Measurements from ENCODE around the gene GALNT16. TPM values are rescaled to one million over a fixed set of nuclear protein-coding genes. Genes with fewer than 3 reads are reported as not detected.

GALNT16 gene
- total RNA-seq, 1 experiment from 2014 or later = 1.7 TPM

DNA sequence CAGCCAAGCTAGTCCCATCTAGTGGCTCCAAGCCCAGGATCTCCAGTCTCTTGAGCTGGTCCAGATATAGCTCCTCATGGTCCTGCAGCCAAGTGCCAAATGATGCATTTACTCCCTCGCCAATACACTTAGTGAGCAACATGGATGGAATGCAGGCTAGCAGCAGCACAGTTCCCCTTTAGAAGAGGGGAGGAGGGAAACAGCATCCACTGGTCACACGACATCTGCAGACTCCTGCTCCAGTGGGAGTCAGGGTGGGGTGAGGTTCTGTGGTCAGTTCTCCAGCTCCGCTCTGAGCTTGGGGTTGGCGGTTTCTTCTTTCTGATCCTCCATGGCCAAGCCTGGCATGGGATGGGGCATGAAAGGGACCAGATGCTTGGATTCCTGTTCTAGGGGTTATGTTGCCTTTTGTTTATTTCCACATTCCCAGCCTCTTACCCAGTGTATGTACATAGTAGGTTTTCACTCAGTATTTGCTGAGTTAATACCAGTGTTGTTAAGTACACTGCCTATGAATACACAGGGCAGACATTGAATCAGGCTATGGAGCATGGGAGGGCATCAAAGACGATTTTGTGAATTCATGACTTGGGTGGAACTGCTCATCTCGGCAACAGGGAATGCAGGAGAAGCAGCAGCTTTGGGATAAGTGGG is 57.3 kb downstream of the GALNT16 start:
- DNase-seq (ENCODE audit: low read depth) = peak; percentile 91

DNA sequence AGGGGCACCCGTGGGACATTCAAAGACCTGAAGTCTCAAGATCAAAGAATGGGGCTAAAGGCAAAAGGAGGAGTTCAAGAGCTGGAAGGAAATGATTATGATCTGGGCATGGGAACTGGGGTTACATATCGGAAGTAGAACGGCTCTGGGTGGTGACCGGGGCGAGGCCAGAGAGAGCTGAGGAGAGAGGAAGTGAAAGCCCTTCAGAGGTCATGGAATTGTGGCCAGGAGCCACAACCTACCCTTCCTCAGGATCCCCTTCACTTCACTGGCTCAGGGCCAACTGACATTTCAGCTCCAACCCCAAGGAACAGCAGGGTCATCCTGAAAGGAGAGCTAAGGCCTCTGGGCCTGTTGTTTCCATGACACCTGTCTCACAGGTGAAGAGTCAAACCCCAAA is 57.8 kb downstream of the GALNT16 start:
- DNase-seq (ENCODE audit: low read depth) = no peak

DNA sequence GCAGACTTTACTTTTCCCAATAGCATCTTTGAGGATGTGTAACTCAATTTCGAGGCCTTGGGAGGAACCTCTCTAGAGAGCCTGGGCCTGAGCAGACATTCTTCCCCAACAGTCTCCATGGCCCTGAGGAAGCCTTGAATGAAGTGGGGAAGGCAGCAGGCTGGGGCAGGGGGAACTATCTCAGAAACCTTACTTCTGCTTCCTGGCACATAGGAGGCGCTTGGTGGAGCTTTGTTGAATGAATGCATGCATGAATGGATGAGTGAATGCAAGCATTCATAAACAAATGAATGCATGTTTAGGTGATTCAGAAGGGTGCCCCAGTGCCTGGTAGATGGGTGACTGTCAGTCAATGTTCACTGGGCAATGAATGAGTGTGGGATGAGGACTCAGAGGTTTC is 58.3 kb downstream of the GALNT16 start:
- no peak for DNase-seq (ENCODE audit: low read depth)

DNA sequence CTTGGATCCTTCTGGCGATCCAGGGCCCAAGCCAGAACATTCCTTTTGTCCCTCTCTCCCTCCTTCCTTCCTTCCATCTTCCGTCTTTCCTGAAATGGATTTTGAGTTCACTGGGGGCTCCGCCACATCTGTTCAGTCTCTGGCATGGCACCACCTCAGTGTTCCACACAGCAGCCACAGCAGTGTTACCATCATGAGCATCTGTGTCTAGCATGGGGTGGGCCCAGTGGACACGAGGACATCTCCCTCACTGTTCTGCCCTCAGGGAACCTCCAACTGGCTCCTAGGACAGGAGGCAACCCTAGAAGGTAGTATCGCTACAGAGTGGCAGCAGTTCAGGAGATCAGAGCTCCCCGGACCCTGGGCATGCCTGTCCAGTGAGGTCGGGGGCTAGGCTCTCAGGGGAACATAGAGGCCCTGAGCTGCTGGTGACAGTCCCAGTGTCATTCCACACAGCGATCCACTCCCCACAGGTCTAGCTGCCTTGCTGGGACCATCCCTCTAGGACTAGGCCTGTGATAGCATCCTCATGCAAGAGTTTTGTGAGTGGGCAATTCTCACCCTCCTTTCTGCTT is 59.0 kb downstream of the GALNT16 start:
- no peak for DNase-seq (ENCODE audit: low read depth)

DNA sequence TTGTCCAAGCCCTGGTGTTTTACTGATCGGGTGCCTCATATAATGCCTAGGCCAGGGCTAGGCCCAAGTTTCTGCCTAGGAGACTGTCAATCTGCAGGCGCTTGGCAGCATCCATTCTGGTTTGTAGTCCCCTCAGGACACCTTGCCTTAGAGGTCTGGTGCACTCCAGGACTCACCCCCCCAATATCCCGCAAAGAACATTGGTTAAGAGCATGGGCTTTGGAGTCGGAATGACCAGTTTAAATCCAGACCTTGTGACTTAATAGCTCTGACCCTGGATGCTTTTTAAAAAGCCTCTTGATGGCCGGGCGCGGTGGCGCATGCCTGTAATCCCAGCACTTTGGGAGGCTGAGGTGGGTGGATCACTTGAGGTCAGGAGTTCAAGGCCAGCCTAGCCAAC is 60.0 kb downstream of the GALNT16 start:
- DNase-seq (ENCODE audit: low read depth) = no peak

DNA sequence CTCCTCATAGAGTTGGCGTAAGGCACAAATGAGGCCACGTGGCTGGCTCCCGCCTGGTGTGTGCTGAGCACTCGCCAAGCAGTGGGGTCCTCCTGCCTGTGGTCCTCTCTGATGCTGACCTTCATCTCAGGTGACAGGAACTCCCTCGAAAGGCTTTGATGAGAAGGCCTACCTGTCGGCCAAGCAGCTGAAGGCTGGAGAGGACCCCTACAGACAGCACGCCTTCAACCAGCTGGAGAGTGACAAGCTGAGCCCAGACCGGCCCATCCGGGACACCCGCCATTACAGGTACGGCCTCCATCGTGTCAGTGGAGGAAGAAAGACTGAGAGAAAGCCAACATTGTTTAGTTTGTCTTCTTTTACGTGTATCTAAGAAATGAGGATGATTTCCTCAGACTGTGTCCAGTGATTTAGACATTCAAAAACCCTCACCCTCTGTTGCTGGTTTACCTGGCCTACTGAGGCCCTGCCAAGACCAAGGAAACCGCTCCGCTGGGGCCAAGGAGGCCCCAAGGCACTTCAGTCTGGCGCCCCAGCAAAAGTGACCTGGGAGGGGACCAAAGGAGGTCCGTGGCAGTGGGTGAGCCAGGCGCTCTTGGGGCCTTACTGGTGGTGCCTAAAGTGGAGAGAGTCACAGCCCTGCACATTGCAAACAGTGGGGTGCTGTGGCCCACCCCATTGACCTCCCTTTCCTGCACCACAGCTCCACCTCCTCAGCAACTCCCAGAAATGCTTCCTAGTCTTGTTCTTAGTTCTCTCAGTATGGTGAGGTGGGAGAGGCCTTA is 60.8 kb downstream of the GALNT16 start:
- no peak for DNase-seq (ENCODE audit: low read depth)

DNA sequence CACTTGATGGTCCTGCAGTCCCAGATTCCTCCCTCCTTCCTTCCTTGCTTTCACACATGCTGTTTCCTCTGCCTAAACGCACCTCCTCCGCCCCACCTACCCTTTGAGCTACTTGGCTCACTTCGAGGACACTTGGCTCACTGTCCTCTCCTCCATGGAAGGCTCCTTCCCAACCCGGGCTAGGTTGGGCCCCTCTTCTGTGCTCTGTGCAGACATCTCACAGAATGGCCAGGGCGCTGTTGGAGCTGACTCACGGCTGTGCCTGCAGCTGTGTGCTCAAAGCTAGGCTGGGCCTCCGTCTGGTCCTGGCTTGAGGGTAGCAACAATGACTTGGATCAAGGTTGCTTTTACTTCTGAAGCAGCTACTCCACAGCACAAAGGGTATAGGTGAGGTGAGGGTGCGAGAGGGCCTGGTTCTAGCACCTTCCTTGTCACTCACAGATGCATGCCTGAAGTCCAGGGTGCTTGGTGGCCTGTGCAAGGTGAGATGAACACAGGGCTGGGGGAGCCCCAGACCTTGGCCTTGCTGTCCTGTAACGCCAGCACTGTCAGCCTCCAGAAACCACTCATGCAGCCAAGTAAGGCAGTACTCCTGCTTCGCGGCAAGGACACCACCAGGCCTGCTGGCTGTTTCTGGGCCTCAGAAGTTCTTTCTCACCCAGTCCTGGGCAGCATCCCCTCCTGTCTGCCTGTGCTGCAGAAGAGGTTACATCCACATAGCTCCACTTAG is 61.8 kb downstream of the GALNT16 start:
- DNase-seq (ENCODE audit: low read depth) = no peak

DNA sequence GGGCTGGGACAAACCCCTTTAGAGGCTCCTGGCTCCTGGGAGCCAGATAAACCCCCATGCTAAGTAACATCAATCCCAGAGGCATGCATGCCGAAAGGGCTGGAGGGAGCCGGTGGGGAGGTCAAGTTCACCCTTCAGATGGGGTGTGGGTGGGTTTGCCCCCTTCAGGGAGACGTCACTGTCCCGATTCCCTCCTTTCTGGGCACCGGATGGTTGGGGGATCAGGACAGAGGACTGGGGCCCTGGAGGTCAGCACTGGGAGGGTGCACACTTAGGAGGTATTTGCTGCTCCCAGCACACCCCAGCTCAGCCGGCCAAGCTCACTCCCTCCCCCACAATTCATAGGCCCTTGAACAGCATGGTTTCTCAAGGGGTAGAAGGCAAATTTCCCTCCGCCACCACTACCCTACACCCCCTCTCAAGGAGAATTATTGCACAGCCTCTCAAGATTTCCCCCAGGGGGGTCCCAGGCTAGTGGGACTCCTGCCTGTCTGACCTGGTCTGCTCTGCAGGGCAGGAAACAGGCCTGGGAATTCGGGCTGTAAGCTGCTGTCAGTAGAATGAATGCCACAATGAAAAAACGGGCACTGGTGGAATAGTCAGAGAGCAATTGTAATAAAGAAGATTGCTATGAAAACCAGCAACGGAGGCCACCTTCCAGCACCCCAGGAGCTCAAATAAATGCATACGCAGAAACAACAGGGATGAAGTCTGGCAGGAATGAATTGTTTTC is 63.5 kb downstream of the GALNT16 start:
- DNase-seq (ENCODE audit: low read depth) = no peak

DNA sequence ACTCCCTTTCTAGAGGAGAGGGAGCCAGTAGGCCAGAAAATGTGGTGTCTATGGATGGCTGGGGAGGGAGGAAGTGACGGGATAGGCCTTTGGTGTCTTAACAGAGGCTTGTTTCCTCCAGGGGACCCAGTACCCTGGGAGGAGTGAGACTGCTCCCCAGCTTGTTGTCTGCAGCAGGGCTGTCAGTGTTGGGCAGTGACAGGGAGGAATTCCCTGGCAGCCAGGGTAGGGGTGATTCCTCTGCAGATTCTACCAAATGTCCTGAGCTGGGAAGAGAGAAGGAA is 64.0 kb downstream of the GALNT16 start:
- DNase-seq (ENCODE audit: low read depth) = no peak

DNA sequence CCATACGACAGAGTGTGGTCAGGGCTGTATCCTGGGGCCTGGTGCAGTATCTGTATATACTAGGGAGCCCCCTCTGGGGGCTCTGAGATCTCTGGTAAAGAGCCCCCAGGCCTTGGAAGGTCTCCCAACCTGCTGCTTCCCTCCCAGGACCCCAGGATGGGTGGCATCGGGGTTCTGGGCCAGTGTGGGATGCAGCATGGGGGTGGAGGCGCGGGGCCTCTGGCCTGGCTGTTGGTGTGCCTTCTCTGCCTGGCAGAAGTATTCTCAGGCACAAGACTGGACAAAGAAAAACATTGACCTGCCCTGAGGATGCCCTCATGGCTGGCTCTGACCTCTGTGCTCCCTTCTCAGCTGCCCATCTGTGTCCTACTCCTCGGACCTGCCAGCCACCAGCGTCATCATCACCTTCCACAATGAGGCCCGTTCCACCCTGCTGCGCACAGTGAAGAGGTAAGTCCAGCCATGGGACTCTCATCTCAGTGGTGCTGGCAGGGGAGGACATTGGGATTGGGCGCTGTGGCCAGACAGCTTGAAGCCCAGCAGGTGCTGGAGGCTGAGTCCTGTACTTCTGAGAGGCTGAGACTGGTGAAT is 64.5 kb downstream of the GALNT16 start:
- no peak for DNase-seq (ENCODE audit: low read depth)

DNA sequence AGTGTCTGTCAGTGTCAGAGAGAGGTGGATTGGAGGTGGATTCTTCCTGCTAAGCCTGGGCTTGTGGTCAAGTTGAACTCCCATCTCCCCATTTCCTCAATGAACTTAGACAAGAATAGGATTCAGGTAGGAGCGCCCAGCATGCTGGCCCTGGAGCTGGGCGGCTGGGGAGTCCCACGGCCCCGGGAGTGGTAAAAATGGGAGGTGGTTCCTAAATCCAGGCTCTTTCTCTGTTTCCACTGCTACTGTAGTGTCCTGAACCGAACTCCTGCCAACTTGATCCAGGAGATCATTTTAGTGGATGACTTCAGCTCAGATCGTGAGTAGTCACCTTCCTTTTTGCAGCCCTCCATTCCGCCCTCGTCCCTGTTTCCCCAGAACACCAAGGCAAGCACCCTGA is 65.1 kb downstream of the GALNT16 start:
- DNase-seq (ENCODE audit: low read depth) = no peak

DNA sequence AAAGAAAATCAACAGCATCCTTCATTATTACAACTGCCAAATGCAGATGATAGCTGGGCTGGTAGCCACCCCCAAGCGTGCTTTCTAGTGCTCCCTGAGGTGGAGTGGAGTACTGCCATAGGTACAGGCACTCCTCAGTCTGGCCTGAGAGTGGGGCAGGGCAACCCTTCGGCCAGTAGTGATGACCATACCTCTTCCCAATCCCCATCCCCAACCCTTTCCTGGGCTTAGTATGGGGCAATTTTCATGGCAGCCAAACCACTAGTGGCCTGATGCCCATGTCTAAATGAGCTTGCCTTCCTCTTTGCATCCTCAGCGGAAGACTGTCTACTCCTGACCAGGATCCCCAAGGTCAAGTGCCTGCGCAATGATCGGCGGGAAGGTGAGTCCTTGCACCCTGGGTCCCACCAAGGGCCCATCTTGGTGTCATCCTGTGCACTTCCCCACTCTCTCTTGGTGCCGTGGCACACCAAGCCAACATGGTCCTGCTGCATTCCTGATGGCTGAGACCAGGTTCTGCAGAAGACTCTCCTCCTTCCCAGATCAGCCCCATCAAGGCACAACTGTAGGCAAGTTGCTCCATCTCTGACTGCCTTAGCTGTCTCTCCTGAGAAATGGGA is 65.8 kb downstream of the GALNT16 start:
- no peak for DNase-seq (ENCODE audit: low read depth)

DNA sequence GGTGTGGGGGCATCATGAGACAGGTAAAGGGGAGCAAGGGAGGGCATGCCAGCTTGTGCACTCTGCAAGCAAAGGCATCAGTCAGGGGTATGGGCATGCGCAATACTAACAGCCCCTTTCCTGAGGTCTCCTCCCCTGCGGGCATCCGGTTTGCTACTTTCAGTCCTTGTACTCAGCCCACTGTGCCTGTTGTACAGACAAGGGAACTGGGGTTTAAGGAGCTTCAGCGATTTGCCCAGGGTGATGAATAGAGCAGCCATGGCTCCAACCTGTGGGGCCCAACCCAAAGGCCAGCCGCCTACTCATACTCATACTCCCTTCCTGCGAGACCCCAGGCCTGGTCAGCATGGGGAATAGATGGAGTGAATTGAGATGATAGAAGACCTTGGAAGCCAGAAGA is 66.7 kb downstream of the GALNT16 start:
- DNase-seq (ENCODE audit: low read depth) = no peak

DNA sequence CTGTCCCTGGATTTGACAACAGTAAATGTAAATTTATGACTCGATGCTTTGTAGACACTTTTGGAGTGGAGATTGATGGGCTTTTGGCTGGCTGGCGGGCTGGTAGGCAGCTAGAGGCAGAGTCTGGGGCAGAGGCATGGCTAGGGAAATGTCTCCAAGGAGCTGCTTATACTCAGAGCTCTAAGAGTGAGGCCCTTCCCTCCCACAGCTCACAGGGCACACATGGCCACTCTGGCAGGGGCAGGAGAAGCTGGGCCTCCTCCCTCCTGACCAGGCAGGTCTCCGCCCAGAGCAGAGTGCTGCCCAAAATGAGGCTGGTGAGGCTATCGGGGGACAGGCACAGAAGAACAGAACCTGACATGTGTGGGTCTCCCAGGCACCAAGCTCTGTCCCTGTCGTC is 67.5 kb downstream of the GALNT16 start:
- DNase-seq (ENCODE audit: low read depth) = no peak

DNA sequence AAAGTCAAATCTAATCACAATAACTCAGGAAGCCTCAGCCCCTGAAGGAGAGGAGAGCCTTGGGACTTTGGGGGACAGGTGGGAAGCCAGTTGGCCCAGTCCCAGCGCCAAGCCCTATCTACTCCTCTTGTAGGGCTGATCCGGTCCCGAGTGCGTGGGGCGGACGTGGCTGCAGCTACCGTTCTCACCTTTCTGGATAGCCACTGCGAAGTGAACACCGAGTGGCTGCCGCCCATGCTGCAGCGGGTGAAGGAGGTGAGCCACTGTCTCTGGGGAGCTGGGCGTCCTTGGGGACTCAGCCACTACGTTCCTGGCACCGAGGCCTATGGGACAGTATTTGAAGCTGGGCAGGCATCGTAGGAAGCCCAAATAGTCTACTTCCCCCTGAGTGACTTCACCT is 68.4 kb downstream of the GALNT16 start:
- DNase-seq (ENCODE audit: low read depth) = no peak

DNA sequence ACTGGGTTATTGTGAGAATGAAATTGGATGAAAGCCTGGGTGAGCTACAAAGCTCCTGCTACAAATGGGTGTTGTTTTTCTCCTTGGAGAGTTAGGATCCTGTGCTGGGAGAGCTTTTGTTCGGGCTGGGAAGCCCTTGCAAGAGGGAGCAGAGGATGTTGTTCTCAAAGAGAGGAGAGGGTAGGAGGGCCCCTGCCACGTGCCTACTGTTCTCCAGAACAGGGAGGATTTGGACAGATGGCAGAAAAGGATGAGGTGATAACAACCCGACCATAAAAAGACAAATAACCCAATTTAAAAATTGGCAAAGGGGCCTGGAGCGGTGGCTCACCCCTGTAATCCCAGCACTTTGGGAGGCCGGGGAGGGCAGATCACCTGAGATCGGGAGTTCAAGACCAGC is 68.8 kb downstream of the GALNT16 start:
- no peak for DNase-seq (ENCODE audit: low read depth)

DNA sequence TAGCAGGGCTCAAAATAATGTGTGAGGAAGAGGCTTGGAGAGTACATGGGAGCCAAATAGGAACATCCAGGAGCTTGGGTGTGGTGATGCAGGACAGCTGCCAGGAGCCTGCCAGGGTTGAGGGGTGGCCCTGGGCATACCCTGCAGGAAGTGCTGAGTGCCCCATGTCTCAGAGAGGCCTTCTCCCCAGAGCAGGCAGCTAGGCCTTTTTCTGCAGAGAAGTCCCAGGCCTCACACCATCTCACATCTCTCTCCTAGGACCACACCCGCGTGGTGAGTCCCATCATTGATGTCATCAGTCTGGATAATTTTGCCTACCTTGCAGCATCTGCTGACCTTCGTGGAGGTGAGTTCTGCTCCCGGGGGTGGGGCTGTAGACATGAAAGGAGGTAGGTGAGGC is 71.2 kb downstream of the GALNT16 start:
- no peak for DNase-seq (ENCODE audit: low read depth)

DNA sequence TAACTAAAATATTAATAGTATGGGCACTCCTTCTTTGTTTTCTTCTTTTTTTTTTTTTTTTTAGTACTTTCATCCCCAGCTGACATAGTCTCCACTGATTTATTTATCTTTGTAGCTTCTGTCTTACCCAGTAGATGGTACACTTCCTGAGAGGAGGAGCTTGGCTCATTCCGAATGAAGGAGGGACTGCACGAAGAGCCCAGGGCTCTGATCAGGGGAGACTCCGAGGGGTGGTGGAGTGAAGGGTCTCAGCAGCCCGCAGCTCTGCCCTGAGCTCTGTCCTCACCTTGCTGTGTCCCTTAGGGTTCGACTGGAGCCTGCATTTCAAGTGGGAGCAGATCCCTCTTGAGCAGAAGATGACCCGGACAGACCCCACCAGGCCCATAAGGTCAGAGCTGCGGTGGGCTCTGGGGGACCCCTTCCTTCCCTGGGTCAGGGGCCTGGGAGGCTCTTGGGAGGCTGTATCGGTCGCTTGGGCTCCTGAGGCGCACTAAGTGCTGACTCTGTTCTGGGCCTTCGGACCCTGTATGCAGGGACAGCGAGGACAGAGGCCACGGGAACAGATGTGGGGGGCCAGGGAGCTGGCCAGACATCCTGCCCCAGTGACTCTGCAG is 72.9 kb downstream of the GALNT16 start:
- DNase-seq (ENCODE audit: low read depth) = no peak

DNA sequence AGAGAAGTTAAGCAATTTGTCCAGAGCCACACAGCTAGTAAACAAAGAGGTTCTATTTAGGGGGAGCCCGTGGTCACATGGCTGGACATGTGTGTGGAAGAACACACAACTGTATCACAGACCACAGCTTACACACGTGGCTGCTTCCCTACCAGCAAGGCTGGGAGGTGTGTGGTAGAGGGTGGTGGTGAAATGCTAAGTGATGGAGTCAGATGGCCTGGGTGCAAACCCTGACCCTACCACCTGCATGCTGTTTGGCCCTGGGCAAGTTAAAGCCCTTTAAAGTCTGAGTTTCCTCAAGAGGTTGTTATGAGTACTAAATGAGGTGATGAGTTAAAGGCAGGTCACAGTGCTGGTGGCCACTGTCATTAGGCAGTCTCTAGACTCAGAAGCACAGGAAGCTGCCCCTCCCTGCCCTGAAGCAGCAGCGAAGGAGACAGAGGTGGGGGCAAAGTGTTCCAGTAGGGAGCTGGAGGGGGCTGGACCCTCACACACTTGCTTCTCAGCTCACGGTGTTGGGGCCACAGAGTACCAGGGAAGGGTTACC is 73.9 kb downstream of the GALNT16 start:
- DNase-seq (ENCODE audit: low read depth) = no peak

DNA sequence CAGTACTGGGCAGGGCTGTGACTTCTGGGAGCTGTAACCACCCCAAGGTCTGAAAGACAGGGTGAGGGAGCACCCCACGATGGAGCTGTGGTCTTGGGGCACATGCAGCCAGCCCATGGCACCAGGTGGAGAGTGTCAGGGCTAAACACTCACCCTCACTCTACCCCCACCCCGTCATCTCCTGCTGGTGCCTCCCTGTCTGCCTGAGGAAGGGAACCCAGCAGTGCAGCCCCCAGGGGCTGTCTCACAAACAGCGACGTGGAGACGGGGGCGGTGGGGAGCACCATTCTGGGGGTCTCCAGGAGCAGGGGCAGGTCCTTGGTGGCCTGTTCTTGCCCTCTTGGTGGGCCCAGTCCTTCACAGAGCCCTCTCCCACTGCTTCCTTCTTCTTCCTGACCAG is 74.6 kb downstream of the GALNT16 start:
- no peak for DNase-seq (ENCODE audit: low read depth)

DNA sequence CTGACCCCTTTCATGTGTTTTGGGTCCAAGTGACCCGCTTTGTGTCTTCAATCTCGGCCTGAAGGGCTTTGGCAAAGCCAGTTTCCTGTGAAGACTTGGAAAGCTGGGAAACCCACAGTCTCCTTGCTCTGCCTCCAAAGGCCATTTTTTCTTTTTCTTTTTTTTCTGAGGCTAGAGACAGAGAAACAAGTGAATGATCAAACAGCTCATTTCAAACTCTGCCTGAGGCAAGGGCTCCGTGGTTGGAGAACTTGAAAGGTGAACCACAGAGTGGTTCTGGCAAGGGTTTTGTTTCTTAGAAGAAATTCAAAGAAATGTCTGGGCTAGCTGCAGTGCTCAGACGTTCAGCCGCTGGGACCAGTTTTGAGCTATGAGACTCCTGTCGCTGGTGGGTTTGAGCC is 75.4 kb downstream of the GALNT16 start:
- DNase-seq (ENCODE audit: low read depth) = no peak

Measured in Daoy (cell line).